ENCODE data around the gene WNK3. TPM values are rescaled to one million over a fixed set of nuclear protein-coding genes. Genes with fewer than 3 reads are reported as not detected.
"Not testable (repeated sequence)": the region's sequence is repeated elsewhere in the genome, so short reads cannot be mapped to it uniquely, and the experiment has no call there.

WNK3 gene
- total and polyA plus RNA-seq, 4 donors, result 1.7 to 11.9 (median 7.5) TPM

- TF ChIP-seq RAD21 (IDR thresholded peaks at IDR 0.05), result peak in 1 of 2 donors; percentile 32
- DNase-seq (ENCODE audit: low spot score); H3K27ac ChIP-seq (ENCODE audit: low read depth in 1 of 2, low read length in 2 of 2); H3K27me3 ChIP-seq (ENCODE audit: control insufficient read depth in 4 of 4, insufficient read depth in 4 of 4, low read length in 3 of 4); H3K4me1 ChIP-seq (ENCODE audit: control insufficient read depth in 4 of 4, insufficient read depth in 4 of 4, low read length in 3 of 4); H3K9me3 ChIP-seq (ENCODE audit: control insufficient read depth in 4 of 4, low read length in 3 of 4); H3K36me3 ChIP-seq (ENCODE audit: control insufficient read depth in 4 of 4, insufficient read depth in 3 of 4, low read depth in 1 of 4, low read length in 3 of 4); H3K9ac ChIP-seq (ENCODE audit: low read depth in 1 of 2, low read length in 2 of 2); H3K4me3 ChIP-seq (ENCODE audit: low read depth in 1 of 3, low read length in 3 of 3): not testable (repeated sequence)
- WGBS, result 74% methylated on average over 5 of the region's 5 CpGs
These were observed 26.8 kb upstream of the WNK3 start for GRCh38 chrX:54384661-54385060.

- no peaks in the 10 kb centered on the region for H3K36me3 ChIP-seq (ENCODE audit: control insufficient read depth in 4 of 4, insufficient read depth in 3 of 4, low read depth in 1 of 4, low read length in 3 of 4)
- 62% methylated on average over 4 of the region's 4 CpGs for WGBS
- TF ChIP-seq JUND (IDR thresholded peaks at IDR 0.05) (no peak), RAD21 (IDR thresholded peaks at IDR 0.05) (no peak), HNF4A (conservative IDR thresholded peaks at IDR 0.05) (peak in 1 of 2 donors; percentile 52), SP1 (IDR thresholded peaks at IDR 0.05) (peak; percentile 58)
- H3K4me3 ChIP-seq (ENCODE audit: low read depth in 1 of 3, low read length in 3 of 3), result no peak overlapping the region
- H3K9ac ChIP-seq (ENCODE audit: low read depth in 1 of 2, low read length in 2 of 2), result no peak overlapping the region
- H3K4me1 ChIP-seq (ENCODE audit: control insufficient read depth in 4 of 4, insufficient read depth in 4 of 4, low read length in 3 of 4), result peaks cover 7 to 20% (median 12%) of the 10 kb centered on the region in 4 donors
- no peaks in the 10 kb centered on the region for H3K9me3 ChIP-seq (ENCODE audit: control insufficient read depth in 4 of 4, low read length in 3 of 4)
- H3K27me3 ChIP-seq (ENCODE audit: control insufficient read depth in 4 of 4, insufficient read depth in 4 of 4, low read length in 3 of 4), result peaks cover 0 to 2% (median 0%) of the 10 kb centered on the region in 4 donors
- DNase-seq (ENCODE audit: low spot score), result no peak
- H3K27ac ChIP-seq (ENCODE audit: low read depth in 1 of 2, low read length in 2 of 2), result no peak overlapping the region
These were observed 1.6 kb upstream of the WNK3 start for GRCh38 chrX:54359408-54359807.

GRCh38 chrX:54358424-54359211 lies 772 bp upstream of the WNK3 start:
- peak; percentile 57 for DNase-seq (ENCODE audit: low spot score)
- 16% methylated on average over 54 of the region's 54 CpGs for WGBS
- Histone ChIP-seq H3K9me3 (ENCODE audit: control insufficient read depth in 4 of 4, low read length in 3 of 4) (no peaks in the 10 kb centered on the region), H3K27me3 (ENCODE audit: control insufficient read depth in 4 of 4, insufficient read depth in 4 of 4, low read length in 3 of 4) (peaks cover 0 to 2% (median 0%) of the 10 kb centered on the region in 4 donors), H3K36me3 (ENCODE audit: control insufficient read depth in 4 of 4, insufficient read depth in 3 of 4, low read depth in 1 of 4, low read length in 3 of 4) (no peaks in the 10 kb centered on the region), H3K9ac (ENCODE audit: low read depth in 1 of 2, low read length in 2 of 2) (no peak overlapping the region), H3K4me3 (ENCODE audit: low read depth in 1 of 3, low read length in 3 of 3) (peak overlapping the region in 2 of 3 donors; percentile 58 to 88), H3K27ac (ENCODE audit: low read depth in 1 of 2, low read length in 2 of 2) (peak overlapping the region; percentile 29 to 53), H3K4me1 (ENCODE audit: control insufficient read depth in 4 of 4, insufficient read depth in 4 of 4, low read length in 3 of 4) (peaks cover 7 to 20% (median 12%) of the 10 kb centered on the region in 4 donors)
- no peak for TF ChIP-seq CTCF (IDR thresholded peaks at IDR 0.05; ENCODE audit: low read depth, low read length, missing input control)
- peak; percentile 9 for TF ChIP-seq YY1 (IDR thresholded peaks at IDR 0.05)
- TF ChIP-seq REST (IDR thresholded peaks at IDR 0.05), result no peak
- peak; percentile 98 for TF ChIP-seq ZBTB33 (IDR thresholded peaks at IDR 0.05)
- no peak for TF ChIP-seq FOXA1 (IDR thresholded peaks at IDR 0.05)
- peak; percentile 95 for TF ChIP-seq MAX (IDR thresholded peaks at IDR 0.05)
- TF ChIP-seq SP1 (IDR thresholded peaks at IDR 0.05), result no peak
- no peak for TF ChIP-seq ATF3 (IDR thresholded peaks at IDR 0.05)
- TF ChIP-seq HNF4A (conservative IDR thresholded peaks at IDR 0.05), result no peak
- TF ChIP-seq EGR1 (IDR thresholded peaks at IDR 0.05; ENCODE audit: low read depth in 2 of 2), result no peak
- no peak for TF ChIP-seq FOXA2 (IDR thresholded peaks at IDR 0.05)
